GM12878 (cell line): Measurements from ENCODE around the gene SHF. TPM values are rescaled to one million over a fixed set of nuclear protein-coding genes. Genes with fewer than 3 reads are reported as not detected.

Source experiments
- ATAC-seq: fragments of 200-7000 bp; cut with Tn5 transposase; 3 replicates; pipeline ENCODE4 v1.9.1; 2020; ENCODE audit warnings: mild to moderate bottlenecking, moderate library complexity
- BruUV-seq: library from RNA; stranded (reverse); fragments of 400-500 nt; replicated peaks from 2 replicates; lab custom pipeline; 2021; lab: Mats Ljungman, UMichigan
- CTCF ChIA-PET: fragments of 300-600 bp; sonication (Branson Sonifier 250); formaldehyde crosslinking; extraction: SDS; loops from one replicate; lab custom pipeline; 2021; ENCODE audit warnings: inconsistent platforms; lab: Yijun Ruan, JAX
- POLR2A ChIA-PET: fragments of 350-600 bp; formaldehyde crosslinking; extraction: SDS; loops from one replicate; lab custom pipeline; 2021; ENCODE audit warnings: inconsistent platforms; lab: Charles Lee
- RAD21 ChIA-PET: fragments of 300-600 bp; sonication (Branson Sonifier 250); formaldehyde crosslinking; loops from one replicate; lab custom pipeline; 2023; ENCODE audit warnings: antibody characterized with exemption; ENCODE audit not compliant: unreplicated experiment; lab: Charles Lee
- SMC1A ChIA-PET: fragments of 300-600 bp; sonication (Branson Sonifier 250); formaldehyde crosslinking; loops from one replicate; lab custom pipeline; 2023; ENCODE audit not compliant: unreplicated experiment, uncharacterized antibody; lab: Charles Lee
- DNase-seq: peaks from one replicate; pipeline ENCODE4 v3.0.0-alpha.2; 2011; ENCODE audit warnings: low read depth, low spot score
- FAIRE-seq: peaks from 3 replicates; lab custom pipeline; 2011; peaks lifted over from hg19 to GRCh38; lab: Jason Lieb, UNC
- H2AFZ ChIP-seq: 2 replicates; pipeline ENCODE4 v1.6.0; 2011; ENCODE audit warnings: low read depth, low read length, control low read depth; ENCODE audit not compliant: control insufficient read depth
- H3K27ac ChIP-seq: 2 replicates; pipeline ENCODE4 v1.5.1; 2011; ENCODE audit warnings: control low read depth; ENCODE audit not compliant: control insufficient read depth, insufficient read depth
- H3K27me3 ChIP-seq, 2 experiments: replicated peaks in 1 of 2; 2 replicates each; pipeline versions ENCODE4 v1.6.0 to v1.6.1; 2011; ENCODE audit warnings: low read length in 1 of 2; ENCODE audit not compliant: control insufficient read depth in 2 of 2, insufficient read depth in 2 of 2
- H3K36me3 ChIP-seq, 2 experiments: 2 replicates each; pipeline ENCODE4 v1.5.1; 2011; ENCODE audit warnings: low read length in 1 of 2; ENCODE audit not compliant: control insufficient read depth in 2 of 2, insufficient read depth in 2 of 2
- H3K4me1 ChIP-seq: 2 replicates; pipeline ENCODE4 v1.6.1; 2011; ENCODE audit warnings: mild to moderate bottlenecking, low read length, moderate library complexity, mixed read lengths; ENCODE audit not compliant: control insufficient read depth, insufficient read depth
- H3K4me2 ChIP-seq: 2 replicates; pipeline ENCODE4 v1.6.0; 2011; ENCODE audit warnings: control low read depth; ENCODE audit not compliant: control insufficient read depth, insufficient read depth
- H3K4me3 ChIP-seq: fragments of 200-600 bp; sonication (generic); 2 replicates; pipeline ENCODE4 v1.5.1; 2016
- H3K79me2 ChIP-seq: 2 replicates; pipeline ENCODE4 v1.6.0; 2011; ENCODE audit warnings: low read length; ENCODE audit not compliant: control insufficient read depth, insufficient read depth
- H3K9ac ChIP-seq: 2 replicates; pipeline ENCODE4 v1.8.0; 2011; ENCODE audit warnings: low read length, control low read depth, mixed read lengths; ENCODE audit not compliant: control insufficient read depth, insufficient read depth
- H3K9me3 ChIP-seq: replicated peaks from 3 replicates; pipeline ENCODE4 v1.5.1; 2011; ENCODE audit warnings: mild to moderate bottlenecking, low read length; ENCODE audit not compliant: control insufficient read depth, insufficient read depth
- H4K20me1 ChIP-seq: 2 replicates; pipeline ENCODE4 v1.6.0; 2011; ENCODE audit not compliant: control insufficient read depth, insufficient read depth
- BCL11A ChIP-seq: IDR thresholded peaks from 2 replicates; pipeline ENCODE4 v1.6.1; 2011; ENCODE audit warnings: low read depth, low read length
- BHLHE40 ChIP-seq, 2 experiments: fragments of 450-650 bp in 1 of 2; IDR thresholded peaks; 2 replicates each; pipeline ENCODE4 v1.6.1; 2011 to 2017; ENCODE audit warnings: low read depth in 2 of 2, borderline replicate concordance in 1 of 2, improper control_type of control experiment in 1 of 2, low read length in 1 of 2, mild to moderate bottlenecking in 1 of 2
- BRCA1 ChIP-seq: IDR thresholded peaks from 2 replicates; pipeline ENCODE4 v1.6.1; 2011; ENCODE audit warnings: low read depth, low read length, improper control_type of control experiment
- ETV6 ChIP-seq, 2 experiments: fragments of 450-650 bp in 1 of 2; IDR thresholded peaks in 1 of 2; conservative IDR thresholded peaks in 1 of 2; 2 replicates each; pipeline ENCODE4 v1.6.1; 2014; ENCODE audit warnings: antibody characterized with exemption in 1 of 2, borderline replicate concordance in 1 of 2, low read depth in 1 of 2, mild to moderate bottlenecking in 1 of 2, moderate library complexity in 1 of 2
- NFXL1 ChIP-seq: fragments of 450-650 bp; IDR thresholded peaks from 2 replicates; pipeline ENCODE4 v1.6.1; 2017; ENCODE audit warnings: antibody characterized with exemption, mild to moderate bottlenecking, borderline replicate concordance
- NR2C1 ChIP-seq: fragments of 450-650 bp; IDR thresholded peaks from 2 replicates; pipeline ENCODE4 v1.6.1; 2017; ENCODE audit warnings: antibody characterized with exemption, mild to moderate bottlenecking, moderate library complexity
- RB1 ChIP-seq: fragments of 450-650 bp; formaldehyde crosslinking; IDR thresholded peaks from 2 replicates; pipeline ENCODE4 v1.6.1; 2017; ENCODE audit warnings: mild to moderate bottlenecking, borderline replicate concordance
- RFX5 ChIP-seq: IDR thresholded peaks from 2 replicates; pipeline ENCODE4 v1.6.1; 2011; ENCODE audit warnings: low read depth, low read length, improper control_type of control experiment
- SREBF2 ChIP-seq: IDR thresholded peaks from 2 replicates; pipeline ENCODE4 v1.6.1; 2012; ENCODE audit warnings: mild to moderate bottlenecking, low read length
- TCF7 ChIP-seq: IDR thresholded peaks from 2 replicates; pipeline ENCODE4 v1.6.1; 2014; ENCODE audit warnings: antibody characterized with exemption, borderline replicate concordance
- ZNF217 ChIP-seq: fragments of 450-650 bp; IDR thresholded peaks from 2 replicates; pipeline ENCODE4 v1.6.1; 2017; ENCODE audit warnings: antibody characterized with exemption, mild to moderate bottlenecking
- ZNF24 ChIP-seq: fragments of 450-650 bp; IDR thresholded peaks from 2 replicates; pipeline ENCODE4 v1.6.1; 2017; ENCODE audit warnings: antibody characterized with exemption, mild to moderate bottlenecking
- ZZZ3 ChIP-seq: IDR thresholded peaks from 2 replicates; pipeline ENCODE4 v1.6.1; 2011; ENCODE audit warnings: low read depth; ENCODE audit not compliant: control insufficient read depth, insufficient read length
- WGBS: methylation state at CpG from one replicate; pipeline ENCODE4 v1.1.6; 2016; ENCODE audit warnings: low lambda C conversion rate; ENCODE audit not compliant: insufficient replicate concordance, insufficient coverage; ENCODE audit errors: missing lambda C conversion rate; 5-methylcytosine and 5-hydroxymethylcytosine counted together
- in situ Hi-C: fragments of 300-500 bp; cut with MboI; formaldehyde crosslinking; loops from 9 replicates; pipeline ENCODE4 v1.14.3; 2018; ENCODE audit warnings: mixed read lengths
- intact Hi-C: fragments of 100-400 bp; cut with micrococcal nuclease; formaldehyde crosslinking; loops from one replicate; pipeline ENCODE4 v1.14.2; 2022; ENCODE audit not compliant: unreplicated experiment
- polyA plus RNA-seq, 11 experiments: library from polyadenylated mRNA; depleted of rRNA in 4 of 11; unstranded in 6 of 11; stranded (reverse) in 5 of 11; fragments of >200 nt; fragmentation: Nextera tagmentation in 4 of 11; fragmentation: Illumina TruSeq in 1 of 11; extraction: Ambion mirVana in 4 of 11; extraction: Trizol in 1 of 11; gene quantifications; 1 replicate in 1 of 11; 2 replicates in 10 of 11; pipeline versions ENCODE4 v1.2.1 to v1.2.3, GENCODE V29; 2011 to 2016; ENCODE audit warnings: inconsistent platforms in 2 of 11, missing spikeins in 2 of 11, low read depth in 1 of 11
- total RNA-seq, 4 experiments: library from RNA; depleted of rRNA in 3 of 4; stranded (reverse); fragments of >200 nt in 3 of 4; fragmentation: Illumina TruSeq in 1 of 4; extraction: Trizol in 1 of 4; gene quantifications; 2 replicates each; pipeline versions ENCODE4 v1.2.1 to v1.2.3, GENCODE V29; 2013 to 2021
- TF ChIP-seq, protein P1 (sequence below): fragments of 450-650 bp; IDR thresholded peaks from 2 replicates; pipeline ENCODE4 v1.6.1; 2017; ENCODE audit warnings: borderline replicate concordance
- TF ChIP-seq, protein P2 (sequence below): fragments of 450-650 bp; formaldehyde crosslinking; IDR thresholded peaks from 2 replicates; pipeline ENCODE4 v1.4.0; 2022; ENCODE audit warnings: mild to moderate bottlenecking, moderate library complexity

The SHF gene
- total and polyA plus RNA-seq, 10 of the 15 experiments (the other 5 are each of a cell fraction or from before 2014, with no cell fraction given): 0.04 to 5.7 (median 1.0) TPM; not detected in 1

DNA sequence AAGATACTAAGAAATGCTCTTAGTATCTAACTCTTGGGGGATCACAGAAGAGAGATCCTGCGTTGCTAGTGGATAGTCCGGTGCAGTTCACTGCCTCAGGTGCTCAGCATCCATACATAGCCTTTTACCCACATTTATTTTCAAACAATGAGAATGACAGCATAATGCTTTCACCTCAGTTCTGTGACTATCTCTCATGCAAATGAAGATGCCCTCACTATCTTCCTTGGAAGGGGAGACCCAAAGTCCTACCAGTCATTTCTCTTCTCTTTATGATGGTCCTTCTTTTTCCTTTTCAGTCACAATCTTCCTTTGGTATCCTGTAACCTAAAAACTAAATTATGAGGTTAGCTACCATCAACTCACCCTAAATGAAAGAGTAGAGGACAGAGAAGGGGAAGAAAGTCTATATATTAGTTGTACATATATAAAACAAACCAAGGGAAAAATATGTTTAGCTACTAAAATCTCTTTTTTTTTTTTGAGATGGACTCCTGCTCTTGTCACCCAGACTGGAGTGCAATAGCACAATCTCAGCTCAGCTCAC lies 33.4 kb upstream of the SHF start:
- in situ Hi-C loops: no loop called here
- Histone ChIP-seq H3K4me2 (no peak overlapping the region), H3K27me3 (peaks cover 0 to 4% of the 10 kb centered on the region in 2 experiments; a peak in 1 of 4 replicates), H3K9me3 (no peaks in the 10 kb centered on the region), H3K79me2 (no peaks in the 10 kb centered on the region), H3K4me3 (no peak overlapping the region; the same call in 1 of the 2 replicates), H2AFZ (no peak overlapping the region), H3K4me1 (no peaks in the 10 kb centered on the region), H3K27ac (no peak overlapping the region), H3K36me3 (no peaks in the 10 kb centered on the region), H4K20me1 (no peaks in the 10 kb centered on the region), H3K9ac (no peak overlapping the region)
- TF ChIP-seq NR2C1 (no peak), RB1 (no peak), ZZZ3 (no peak), SREBF2 (no peak), BHLHE40 (IDR thresholded peaks at IDR 0.05; ENCODE audit: borderline replicate concordance in 1 of 2, low read depth in 2 of 2, low read length in 1 of 2) (no peak), ZNF217 (no peak), BRCA1 (no peak), NFXL1 (no peak), TCF7 (no peak), ETV6 (conservative IDR thresholded peaks at IDR 0.05 in 1 of 2, IDR thresholded peaks at IDR 0.05 in 1 of 2; ENCODE audit: borderline replicate concordance in 1 of 2, low read depth in 1 of 2) (no peak), ZNF24 (no peak), BCL11A (no peak), RFX5 (no peak)
- TF ChIP-seq, protein P1, sequence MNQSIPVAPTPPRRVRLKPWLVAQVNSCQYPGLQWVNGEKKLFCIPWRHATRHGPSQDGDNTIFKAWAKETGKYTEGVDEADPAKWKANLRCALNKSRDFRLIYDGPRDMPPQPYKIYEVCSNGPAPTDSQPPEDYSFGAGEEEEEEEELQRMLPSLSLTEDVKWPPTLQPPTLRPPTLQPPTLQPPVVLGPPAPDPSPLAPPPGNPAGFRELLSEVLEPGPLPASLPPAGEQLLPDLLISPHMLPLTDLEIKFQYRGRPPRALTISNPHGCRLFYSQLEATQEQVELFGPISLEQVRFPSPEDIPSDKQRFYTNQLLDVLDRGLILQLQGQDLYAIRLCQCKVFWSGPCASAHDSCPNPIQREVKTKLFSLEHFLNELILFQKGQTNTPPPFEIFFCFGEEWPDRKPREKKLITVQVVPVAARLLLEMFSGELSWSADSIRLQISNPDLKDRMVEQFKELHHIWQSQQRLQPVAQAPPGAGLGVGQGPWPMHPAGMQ: no peak
- TF ChIP-seq, protein P2, sequence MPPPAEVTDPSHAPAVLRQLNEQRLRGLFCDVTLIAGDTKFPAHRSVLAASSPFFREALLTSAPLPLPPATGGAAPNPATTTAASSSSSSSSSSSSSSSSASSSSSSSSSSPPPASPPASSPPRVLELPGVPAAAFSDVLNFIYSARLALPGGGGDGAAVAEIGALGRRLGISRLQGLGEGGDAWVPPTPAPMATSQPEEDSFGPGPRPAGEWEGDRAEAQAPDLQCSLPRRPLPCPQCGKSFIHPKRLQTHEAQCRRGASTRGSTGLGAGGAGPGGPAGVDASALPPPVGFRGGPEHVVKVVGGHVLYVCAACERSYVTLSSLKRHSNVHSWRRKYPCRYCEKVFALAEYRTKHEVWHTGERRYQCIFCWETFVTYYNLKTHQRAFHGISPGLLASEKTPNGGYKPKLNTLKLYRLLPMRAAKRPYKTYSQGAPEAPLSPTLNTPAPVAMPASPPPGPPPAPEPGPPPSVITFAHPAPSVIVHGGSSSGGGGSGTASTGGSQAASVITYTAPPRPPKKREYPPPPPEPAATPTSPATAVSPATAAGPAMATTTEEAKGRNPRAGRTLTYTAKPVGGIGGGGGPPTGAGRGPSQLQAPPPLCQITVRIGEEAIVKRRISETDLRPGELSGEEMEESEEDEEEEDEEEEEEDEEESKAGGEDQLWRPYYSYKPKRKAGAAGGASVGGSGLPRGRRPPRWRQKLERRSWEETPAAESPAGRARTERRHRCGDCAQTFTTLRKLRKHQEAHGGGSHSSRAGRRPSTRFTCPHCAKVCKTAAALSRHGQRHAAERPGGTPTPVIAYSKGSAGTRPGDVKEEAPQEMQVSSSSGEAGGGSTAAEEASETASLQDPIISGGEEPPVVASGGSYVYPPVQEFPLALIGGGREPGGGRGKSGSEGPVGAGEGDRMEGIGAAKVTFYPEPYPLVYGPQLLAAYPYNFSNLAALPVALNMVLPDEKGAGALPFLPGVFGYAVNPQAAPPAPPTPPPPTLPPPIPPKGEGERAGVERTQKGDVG: no peak
- POLR2A ChIA-PET: interaction anchor here (0.6 kb wide), 1 partner anchor 29 kb away, joined by 3 read pairs; no protein-coding TSS in a partner anchor
- no peak for ATAC-seq
- SMC1A ChIA-PET: no interaction called here
- CTCF ChIA-PET: interaction anchor here (0.7 to 1.4 kb wide), 2 partner anchors 11 to 15 kb away, joined by 3 read pairs; no protein-coding TSS in a partner anchor
- DNase-seq: no peak
- no peak for FAIRE-seq
- intact Hi-C loops: no loop called here
- no TSS peak for BruUV-seq
- 25% methylated on average over 2 of the region's 2 CpGs for WGBS
- RAD21 ChIA-PET: no interaction called here
